AG10803 (cell line): ENCODE measurements around the gene CPSF4.

ENCODE experiments used
- DNase-seq: peaks from one replicate; pipeline ENCODE4 v3.0.0; 2010; ENCODE audit warnings: low read depth
- H3K4me3 ChIP-seq: 2 replicates; pipeline ENCODE4 v1.5.1; 2011; ENCODE audit warnings: mild to moderate bottlenecking, low read length, control low read depth
- TF ChIP-seq, protein P1 (sequence below): conservative IDR thresholded peaks from 2 replicates; pipeline ENCODE4 v1.5.1; 2011; ENCODE audit warnings: mild to moderate bottlenecking, low read length, control low read depth, inconsistent platforms

CPSF4 gene

DNA sequence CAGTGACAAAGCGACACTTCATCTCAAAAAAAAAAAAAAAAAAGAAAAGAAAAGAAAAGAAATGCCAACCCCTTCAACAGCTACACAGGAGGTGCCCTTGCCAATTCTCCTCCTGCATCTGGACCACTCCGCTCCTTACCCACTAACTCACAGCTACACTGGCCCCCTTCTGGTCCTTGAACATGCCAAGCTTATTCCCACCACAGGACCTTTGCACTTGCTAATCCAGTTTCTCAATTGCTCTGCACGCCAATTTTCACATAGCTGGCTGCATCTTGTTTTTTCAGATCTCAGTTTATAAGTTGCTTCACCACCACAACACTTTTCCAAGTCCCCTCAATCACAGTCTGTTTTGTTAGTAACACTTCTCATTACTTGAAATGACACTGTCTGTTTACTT is 35.9 kb upstream of the CPSF4 start:
- H3K4me3 ChIP-seq: no peak overlapping the region
- no peak for DNase-seq
- TF ChIP-seq, protein P1, sequence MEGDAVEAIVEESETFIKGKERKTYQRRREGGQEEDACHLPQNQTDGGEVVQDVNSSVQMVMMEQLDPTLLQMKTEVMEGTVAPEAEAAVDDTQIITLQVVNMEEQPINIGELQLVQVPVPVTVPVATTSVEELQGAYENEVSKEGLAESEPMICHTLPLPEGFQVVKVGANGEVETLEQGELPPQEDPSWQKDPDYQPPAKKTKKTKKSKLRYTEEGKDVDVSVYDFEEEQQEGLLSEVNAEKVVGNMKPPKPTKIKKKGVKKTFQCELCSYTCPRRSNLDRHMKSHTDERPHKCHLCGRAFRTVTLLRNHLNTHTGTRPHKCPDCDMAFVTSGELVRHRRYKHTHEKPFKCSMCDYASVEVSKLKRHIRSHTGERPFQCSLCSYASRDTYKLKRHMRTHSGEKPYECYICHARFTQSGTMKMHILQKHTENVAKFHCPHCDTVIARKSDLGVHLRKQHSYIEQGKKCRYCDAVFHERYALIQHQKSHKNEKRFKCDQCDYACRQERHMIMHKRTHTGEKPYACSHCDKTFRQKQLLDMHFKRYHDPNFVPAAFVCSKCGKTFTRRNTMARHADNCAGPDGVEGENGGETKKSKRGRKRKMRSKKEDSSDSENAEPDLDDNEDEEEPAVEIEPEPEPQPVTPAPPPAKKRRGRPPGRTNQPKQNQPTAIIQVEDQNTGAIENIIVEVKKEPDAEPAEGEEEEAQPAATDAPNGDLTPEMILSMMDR: no peak

DNA sequence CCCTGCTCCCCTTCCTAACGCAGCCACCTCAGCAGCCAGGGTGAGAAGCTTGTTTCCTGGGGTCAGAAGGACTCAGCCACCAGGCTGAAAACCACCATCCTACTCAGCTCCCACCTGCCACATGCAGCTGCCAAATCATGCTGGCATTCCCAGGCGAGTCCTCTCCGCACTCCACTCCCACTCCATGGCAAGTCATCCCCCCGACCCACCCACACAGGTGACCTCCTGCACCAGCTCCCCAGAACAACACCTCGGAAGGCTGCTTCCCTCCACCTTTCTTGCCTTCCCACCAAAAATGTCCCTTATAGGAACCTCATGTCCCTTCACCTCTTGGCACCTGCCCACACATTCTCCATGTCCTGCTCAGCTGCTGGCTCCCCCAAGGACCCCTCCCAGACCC is 35.0 kb upstream of the CPSF4 start:
- no peak for DNase-seq
- TF ChIP-seq, protein P1: no peak
- H3K4me3 ChIP-seq: no peak overlapping the region

DNA sequence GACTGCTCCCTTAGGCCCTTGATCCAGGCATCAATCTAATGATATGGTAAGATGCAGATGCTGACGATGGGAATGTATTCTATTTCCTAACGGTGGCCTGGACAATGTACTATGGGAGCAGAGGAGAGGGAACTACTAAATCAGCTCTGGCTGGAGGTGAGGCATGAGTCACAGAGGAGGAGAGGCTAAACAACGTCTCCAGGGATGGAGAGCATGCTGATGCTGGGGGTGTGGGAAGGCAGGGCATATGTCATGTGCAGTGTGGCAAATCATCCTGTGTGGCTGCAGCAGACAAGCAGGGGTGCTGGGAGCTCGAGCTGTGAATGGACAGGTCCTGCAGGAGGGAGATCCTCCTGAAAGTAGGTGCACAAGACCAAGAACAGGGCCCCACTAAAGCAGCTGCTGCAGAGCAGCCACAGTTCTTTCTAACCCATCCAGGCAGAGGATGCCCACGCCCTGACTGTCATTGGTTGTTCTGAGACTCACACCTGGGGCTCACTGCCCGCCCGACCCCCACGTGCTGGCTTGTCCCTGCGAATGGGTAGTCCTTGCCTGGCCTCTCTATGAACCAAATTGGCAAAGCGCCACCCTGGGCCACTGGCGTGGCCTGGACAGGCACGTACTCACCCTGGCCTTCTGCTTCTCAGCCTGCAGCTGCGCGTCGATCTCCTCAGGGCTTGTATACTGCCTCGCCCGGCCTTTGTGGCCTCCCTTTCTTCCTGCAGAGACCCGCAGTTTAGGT is 34.3 kb upstream of the CPSF4 start:
- no peak for DNase-seq
- H3K4me3 ChIP-seq: no peak overlapping the region
- TF ChIP-seq, protein P1: no peak

DNA sequence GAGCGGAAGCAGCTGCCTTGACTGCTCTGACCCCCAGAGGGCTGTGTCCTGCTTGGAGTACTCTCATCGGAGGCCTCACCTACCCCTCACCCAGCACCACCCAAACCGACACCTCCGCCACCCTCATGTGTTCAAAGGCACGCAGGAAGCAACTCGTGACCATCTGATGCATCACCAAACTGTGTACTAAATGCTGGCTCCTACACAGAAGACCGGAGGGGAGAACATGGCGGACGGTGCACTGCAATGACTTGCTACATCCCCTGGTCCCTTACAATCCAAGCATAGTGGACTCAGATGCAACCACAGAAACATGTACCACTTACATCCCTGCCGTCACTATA is 33.8 kb upstream of the CPSF4 start:
- TF ChIP-seq, protein P1: no peak
- H3K4me3 ChIP-seq: no peak overlapping the region
- no peak for DNase-seq

DNA sequence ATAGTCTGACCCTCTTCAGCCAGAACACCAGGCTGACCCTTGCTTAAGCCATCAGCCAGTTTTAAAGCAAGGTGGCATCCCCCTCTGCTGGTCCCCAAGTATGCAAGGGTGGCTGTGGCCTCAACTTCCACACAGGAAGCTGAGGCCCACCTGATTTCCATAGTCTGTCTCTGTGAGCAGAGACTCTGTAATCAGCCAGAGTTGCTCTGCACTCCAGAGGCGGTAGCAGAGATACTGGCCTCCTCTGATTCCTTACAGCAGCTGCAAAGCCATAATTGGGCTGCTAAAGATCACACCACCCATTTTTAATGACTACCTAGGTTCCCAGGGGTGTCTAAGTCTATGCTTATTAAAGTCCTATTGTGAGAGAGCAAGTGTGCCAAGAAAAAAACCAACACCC is 32.2 kb upstream of the CPSF4 start:
- DNase-seq: no peak
- TF ChIP-seq, protein P1: no peak
- peak overlapping the region; percentile 6; the same call in 1 of the 2 replicates for H3K4me3 ChIP-seq

DNA sequence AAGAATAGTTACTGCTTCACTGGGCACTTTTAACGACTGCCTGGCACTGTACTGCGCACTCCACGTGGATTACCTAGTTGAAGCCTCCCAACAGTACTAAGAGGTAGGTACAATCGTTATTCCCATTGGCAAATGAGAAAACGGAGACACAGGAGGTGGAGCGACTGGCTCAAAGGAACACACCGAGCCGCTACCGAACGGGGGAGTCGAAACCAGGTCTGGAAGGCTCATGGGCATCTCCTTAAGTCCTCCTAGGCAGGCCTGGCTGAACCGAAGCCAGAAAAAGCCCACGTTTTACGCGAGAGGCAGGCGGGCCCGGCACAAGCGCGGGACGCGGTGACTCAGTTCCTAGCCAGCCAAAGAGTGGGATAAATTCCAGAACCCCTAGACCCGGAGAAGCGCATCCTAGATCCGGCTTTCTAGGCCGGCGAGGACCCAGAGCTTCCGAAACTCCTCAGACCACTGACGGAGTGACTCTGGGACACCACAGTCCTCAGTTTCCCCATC is 30.8 kb upstream of the CPSF4 start:
- TF ChIP-seq, protein P1: no peak
- H3K4me3 ChIP-seq: peak overlapping the region; percentile 100
- peak; percentile 82 for DNase-seq
